ENCODE data around the gene SLC44A3. TPM values are rescaled to one million over a fixed set of nuclear protein-coding genes. Genes with fewer than 3 reads are reported as not detected.
"Not testable (repeated sequence)": the region's sequence is repeated elsewhere in the genome, so short reads cannot be mapped to it uniquely, and the experiment has no call there.

The SLC44A3 gene
- total RNA-seq, 1 experiment from 2014 or later = 0.31 TPM

DNA sequence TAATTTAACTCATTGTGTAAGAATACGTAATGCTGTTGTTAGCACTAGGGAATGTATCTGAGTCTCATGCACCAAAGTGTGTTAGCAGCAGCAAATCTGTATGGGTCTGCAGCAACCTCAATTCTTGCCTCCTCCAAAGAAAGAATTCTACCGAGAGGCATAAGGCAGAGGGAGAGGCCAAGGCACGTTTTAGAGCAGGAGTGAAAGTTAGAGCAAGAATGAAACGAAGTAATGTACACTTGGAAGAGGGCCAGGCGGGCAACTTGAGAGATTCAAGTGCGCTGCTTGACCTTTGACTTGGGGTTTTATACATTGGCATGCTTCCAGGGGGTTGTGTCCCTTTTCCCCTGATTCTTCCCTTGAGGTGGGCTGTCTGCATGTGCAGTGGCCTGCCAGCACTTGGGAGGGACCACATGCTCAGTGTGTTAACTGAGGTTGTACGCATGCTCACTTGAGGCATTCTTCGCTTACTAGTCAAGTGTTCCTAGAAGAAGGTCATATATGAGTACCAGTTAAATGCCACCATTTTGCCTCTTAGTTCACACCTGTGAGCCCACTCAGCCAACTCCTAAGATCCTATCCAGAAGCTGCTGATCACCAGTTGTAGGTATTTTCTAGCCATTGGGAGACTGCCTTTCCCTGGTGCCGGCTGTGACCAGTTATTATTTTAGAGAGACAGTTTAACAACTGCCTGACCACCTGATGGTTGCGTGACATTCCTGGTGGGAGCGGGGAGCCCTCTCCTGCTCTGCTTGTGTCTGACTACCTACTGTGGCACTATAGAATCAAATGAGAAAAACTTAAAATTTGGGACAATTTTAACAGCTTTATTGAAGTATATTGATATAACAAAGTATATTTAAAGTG is 109.4 kb downstream of the SLC44A3 start:
- DNase-seq (ENCODE audit: low read depth) = no peak

GRCh38 chr1:94931254-94931841 is 111.2 kb downstream of the SLC44A3 start:
- no peak for DNase-seq (ENCODE audit: low read depth)

GRCh38 chr1:94934551-94934950 is 114.4 kb downstream of the SLC44A3 start:
- DNase-seq (ENCODE audit: low read depth) = no peak

GRCh38 chr1:94935034-94935433 is 114.9 kb downstream of the SLC44A3 start:
- DNase-seq (ENCODE audit: low read depth) = no peak

GRCh38 chr1:94935476-94935875 is 115.3 kb downstream of the SLC44A3 start:
- no peak for DNase-seq (ENCODE audit: low read depth)

DNA sequence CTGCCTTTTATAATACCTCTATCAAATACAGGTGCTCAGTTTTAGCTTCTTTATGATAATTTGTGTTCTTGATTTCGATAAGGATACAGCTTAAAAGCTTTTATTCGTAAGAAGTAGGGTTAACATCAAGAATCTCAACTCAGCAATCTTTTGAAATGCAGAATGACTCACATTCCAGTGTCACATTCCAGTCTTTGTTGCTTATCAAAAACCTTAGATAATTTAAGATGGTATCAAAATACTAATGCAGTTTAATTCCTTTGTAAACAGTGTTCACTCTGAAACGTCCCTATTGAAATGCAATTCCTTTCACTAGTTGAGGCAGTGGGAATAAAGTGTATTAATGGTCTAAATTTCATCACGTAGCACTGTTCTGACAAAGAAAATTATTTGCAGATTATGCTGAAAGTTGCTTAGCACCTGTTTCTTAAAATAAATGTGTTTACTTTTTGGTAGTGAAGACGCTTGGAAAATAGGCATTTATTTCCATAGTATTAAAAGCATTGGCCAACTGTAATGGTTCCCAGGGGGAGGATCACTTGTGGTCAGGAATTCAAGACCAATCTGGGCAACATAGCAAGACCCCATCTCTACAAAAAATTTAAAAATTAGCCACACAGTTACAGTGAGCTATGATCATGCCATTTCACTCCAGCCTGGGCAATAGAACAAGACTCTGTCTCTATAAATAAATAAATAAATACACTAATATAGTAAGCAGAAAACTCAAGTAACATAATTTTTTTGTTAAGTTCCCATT is 116.9 kb downstream of the SLC44A3 start:
- DNase-seq (ENCODE audit: low read depth) = no peak

DNA sequence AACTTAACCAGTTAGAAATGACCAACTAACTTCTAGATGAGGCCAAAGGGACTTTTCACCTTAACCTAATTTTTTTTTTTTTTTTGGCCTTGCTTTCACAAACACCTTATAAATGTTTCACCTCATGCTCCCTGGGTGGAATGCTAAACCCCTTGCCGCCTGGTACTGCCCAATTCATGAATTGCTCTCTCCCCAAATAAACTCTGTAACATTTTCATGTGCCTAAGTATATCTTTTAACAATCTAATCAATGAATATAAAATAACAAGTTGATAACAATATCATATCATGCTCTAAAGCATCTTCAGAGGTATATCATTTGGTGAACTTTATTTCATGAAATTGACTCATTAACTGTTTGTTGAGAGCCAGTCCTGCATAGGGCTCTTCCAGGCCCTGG is 117.7 kb downstream of the SLC44A3 start:
- no peak for DNase-seq (ENCODE audit: low read depth)

- DNase-seq (ENCODE audit: low read depth) = no peak
Measured at GRCh38 chr1:94940738-94941137, 120.6 kb downstream of the SLC44A3 start.

- not testable (repeated sequence) for DNase-seq (ENCODE audit: low read depth)
Measured at GRCh38 chr1:94941480-94941879, 121.3 kb downstream of the SLC44A3 start.

GRCh38 chr1:94942171-94943128 is 122.3 kb downstream of the SLC44A3 start:
- no peak for DNase-seq (ENCODE audit: low read depth)

Other genes with a start within 250 kb of the SLC44A3 start
- 269 and 346 TPM in 2 replicates for gene CNN3, start 106.8 kb downstream of the SLC44A3 start, total RNA-seq (2014; rRNA removed; shearing (Covaris generic))